Small intestine (tissue), 7 donors: ENCODE measurements around the gene SLC35B2. TPM values are rescaled to one million over a fixed set of nuclear protein-coding genes. Genes with fewer than 3 reads are reported as not detected.
A peak's percentile ranks its signal among the peaks of the same experiment; 100 is the strongest.

Experiments used
- DNase-seq, 2 donors: peaks; one replicate each; pipeline versions ENCODE4 v3.0.0 to v3.0.0-alpha.2; 2013
- FAIRE-seq: peaks from 2 replicates; lab custom pipeline; 2012; peaks lifted over from hg19 to GRCh38; lab: Jason Lieb, UNC
- H3K27ac ChIP-seq, 3 donors: one replicate each; pipeline ENCODE4 v1.5.1; 2013; ENCODE audit warnings: low read length in 2 of 3, mild to moderate bottlenecking in 2 of 3, control low read depth in 1 of 3, inconsistent platforms in 1 of 3, low read depth in 1 of 3, moderate library complexity in 1 of 3
- H3K27me3 ChIP-seq, 3 donors: one replicate each; pipeline ENCODE4 v1.6.1; 2013; ENCODE audit warnings: low read length in 3 of 3, inconsistent platforms in 1 of 3; ENCODE audit not compliant: control insufficient read depth in 3 of 3, insufficient read depth in 3 of 3
- H3K36me3 ChIP-seq, 3 donors: one replicate each; pipeline ENCODE4 v1.6.1; 2013; ENCODE audit warnings: low read length in 3 of 3, inconsistent platforms in 1 of 3, low read depth in 1 of 3, mild to moderate bottlenecking in 1 of 3, moderate library complexity in 1 of 3; ENCODE audit not compliant: control insufficient read depth in 3 of 3, insufficient read depth in 2 of 3
- H3K4me1 ChIP-seq, 3 donors: one replicate each; pipeline ENCODE4 v1.6.1; 2013; ENCODE audit warnings: low read length in 2 of 3, inconsistent platforms in 1 of 3, low read depth in 1 of 3, mild to moderate bottlenecking in 1 of 3, moderate library complexity in 1 of 3; ENCODE audit not compliant: control insufficient read depth in 3 of 3, insufficient read depth in 2 of 3
- H3K4me3 ChIP-seq, 3 donors: one replicate each; pipeline ENCODE4 v1.5.1; 2013; ENCODE audit warnings: low read length in 3 of 3, control low read depth in 1 of 3, inconsistent platforms in 1 of 3, low read depth in 1 of 3, mild to moderate bottlenecking in 1 of 3, moderate library complexity in 1 of 3
- H3K9me3 ChIP-seq, 2 donors: one replicate each; pipeline ENCODE4 v1.6.1; 2013; ENCODE audit warnings: low read depth in 1 of 2, low read length in 1 of 2; ENCODE audit not compliant: control insufficient read depth in 2 of 2, insufficient read depth in 1 of 2
- WGBS, 3 donors: extraction: QIAGEN DNeasy Blood & Tissue Kit; methylation state at CpG; one replicate each; pipeline ENCODE4 v1.1.7; 2013; 5-methylcytosine and 5-hydroxymethylcytosine counted together
- polyA plus RNA-seq, 4 donors: library from polyadenylated mRNA; stranded (reverse) in 3 of 4; unstranded in 1 of 4; fragments of 200-250 nt in 3 of 4; fragments of 120-200 nt in 1 of 4; gene quantifications; one replicate each; pipeline versions ENCODE4 v1.2.1 to v1.2.3, GENCODE V29; 2013
- donor health status: healthy with polysubstance abuse.
- donor health status: control.
- donor health status: control.
- donor health status: Bipolar disorder and iron deficiency.
- donor health status: healthy.

SLC35B2 gene
- polyA plus RNA-seq, 4 donors = 6.5 to 41.7 (median 22.3) TPM

GRCh38 chr6:44301782-44302564 is 44.6 kb upstream of the SLC35B2 start:
- FAIRE-seq = no peak

GRCh38 chr6:44301106-44301505 is 43.8 kb upstream of the SLC35B2 start:
- WGBS, 3 donors = 88 to 92% (median 89%) methylated on average over 8 of the region's 8 CpGs

More at GRCh38 chr6:44301782-44302564, 44.6 kb upstream of the SLC35B2 start:
- Histone ChIP-seq H3K4me1 (peaks cover 0 to 9% (median 0%) of the 10 kb centered on the region in 3 donors), H3K9me3 (no peaks in the 10 kb centered on the region), H3K27me3 (peaks cover 0 to 6% (median 4%) of the 10 kb centered on the region in 3 donors), H3K4me3 (no peak overlapping the region), H3K27ac (no peak overlapping the region), H3K36me3 (peaks cover 6 to 73% (median 32%) of the 10 kb centered on the region in 3 donors)
- DNase-seq = no peak
- 88 to 89% (median 88%) methylated on average over 14 of the region's 14 CpGs for WGBS, 3 donors

GRCh38 chr6:44300292-44300823 is 43.0 kb upstream of the SLC35B2 start:
- Histone ChIP-seq H3K36me3 (peaks cover 4 to 56% (median 24%) of the 10 kb centered on the region in 3 donors), H3K9me3 (no peaks in the 10 kb centered on the region), H3K4me1 (peaks cover 0 to 13% (median 0%) of the 10 kb centered on the region in 3 donors), H3K27me3 (peaks cover 0 to 20% (median 15%) of the 10 kb centered on the region in 3 donors), H3K27ac (no peak overlapping the region), H3K4me3 (no peak overlapping the region)
- FAIRE-seq = no peak
- no peak for DNase-seq
- WGBS, 3 donors = 84 to 91% (median 89%) methylated on average over 7 of the region's 7 CpGs

More at GRCh38 chr6:44301106-44301505, 43.8 kb upstream of the SLC35B2 start:
- H3K36me3 ChIP-seq = peaks cover 5 to 64% (median 29%) of the 10 kb centered on the region in 3 donors
- H3K9me3 ChIP-seq = no peaks in the 10 kb centered on the region
- FAIRE-seq (no peak), DNase-seq (no peak)
- H3K27me3 ChIP-seq = peaks cover 0 to 15% (median 12%) of the 10 kb centered on the region in 3 donors
- no peak overlapping the region for H3K4me3 ChIP-seq
- H3K27ac ChIP-seq = no peak overlapping the region
- H3K4me1 ChIP-seq = peaks cover 0 to 13% (median 0%) of the 10 kb centered on the region in 3 donors

GRCh38 chr6:44298864-44299263 is 41.5 kb upstream of the SLC35B2 start:
- H3K27me3 ChIP-seq = peaks cover 0 to 28% (median 21%) of the 10 kb centered on the region in 3 donors
- H3K36me3 ChIP-seq = peaks cover 4 to 42% (median 20%) of the 10 kb centered on the region in 3 donors
- no peak for FAIRE-seq
- H3K9me3 ChIP-seq = no peaks in the 10 kb centered on the region
- no peak for DNase-seq
- peaks cover 0 to 13% (median 0%) of the 10 kb centered on the region in 3 donors for H3K4me1 ChIP-seq
- no peak overlapping the region for H3K4me3 ChIP-seq
- H3K27ac ChIP-seq = no peak overlapping the region
- WGBS, 3 donors = 59 to 83% (median 83%) methylated on average over 3 of the region's 3 CpGs

GRCh38 chr6:44298055-44298803 is 40.9 kb upstream of the SLC35B2 start:
- no peak for FAIRE-seq
- Histone ChIP-seq H3K27ac (no peak overlapping the region), H3K36me3 (peaks cover 4 to 35% (median 18%) of the 10 kb centered on the region in 3 donors), H3K4me3 (peak overlapping the region in 1 of 3 donors; percentile 42), H3K27me3 (peaks cover 0 to 32% (median 21%) of the 10 kb centered on the region in 3 donors), H3K9me3 (no peaks in the 10 kb centered on the region), H3K4me1 (peaks cover 0 to 13% (median 0%) of the 10 kb centered on the region in 3 donors)
- peak in 1 of 2 donors; percentile 57 for DNase-seq
- WGBS, 3 donors = 36 to 42% (median 39%) methylated on average over 20 of the region's 20 CpGs

- Histone ChIP-seq H3K27ac (no peak overlapping the region), H3K9me3 (no peaks in the 10 kb centered on the region), H3K4me3 (peak overlapping the region in 2 of 3 donors; percentile 32 to 42), H3K27me3 (peaks cover 0 to 39% (median 25%) of the 10 kb centered on the region in 3 donors), H3K36me3 (peaks cover 4 to 26% (median 16%) of the 10 kb centered on the region in 3 donors), H3K4me1 (peaks cover 0 to 13% (median 0%) of the 10 kb centered on the region in 3 donors)
- DNase-seq = peak; percentile 42 to 70
- no peak for FAIRE-seq
- 0 to 4% (median 1%) methylated on average over 53 to 86 of the region's 86 CpGs for WGBS, 3 donors
These were observed 40.0 kb upstream of the SLC35B2 start for GRCh38 chr6:44297063-44298038.

GRCh38 chr6:44294832-44295791 is 37.8 kb upstream of the SLC35B2 start:
- Histone ChIP-seq H3K9me3 (no peaks in the 10 kb centered on the region), H3K4me3 (no peak overlapping the region), H3K36me3 (peaks cover 0 to 4% (median under 1%) of the 10 kb centered on the region in 3 donors), H3K27me3 (peaks cover 0 to 55% (median 38%) of the 10 kb centered on the region in 3 donors), H3K27ac (no peak overlapping the region), H3K4me1 (peaks cover 0 to 13% (median 0%) of the 10 kb centered on the region in 3 donors)
- no peak for FAIRE-seq
- WGBS, 3 donors = 41 to 64% (median 47%) methylated on average over 7 of the region's 7 CpGs
- no peak for DNase-seq
